DMS153 treated with DMSO at 0.1 percent for 48 hours (cell line): Measurements from ENCODE around the gene TUBA1C.
"Not testable (repeated sequence)": the region's sequence is repeated elsewhere in the genome, so short reads cannot be mapped to it uniquely, and the experiment has no call there.

Source experiments
- DNase-seq: peaks from one replicate; lab custom pipeline; 2025; ENCODE audit not compliant: unreplicated experiment; lab: John Stamatoyannopoulos, UW

The TUBA1C gene

DNA sequence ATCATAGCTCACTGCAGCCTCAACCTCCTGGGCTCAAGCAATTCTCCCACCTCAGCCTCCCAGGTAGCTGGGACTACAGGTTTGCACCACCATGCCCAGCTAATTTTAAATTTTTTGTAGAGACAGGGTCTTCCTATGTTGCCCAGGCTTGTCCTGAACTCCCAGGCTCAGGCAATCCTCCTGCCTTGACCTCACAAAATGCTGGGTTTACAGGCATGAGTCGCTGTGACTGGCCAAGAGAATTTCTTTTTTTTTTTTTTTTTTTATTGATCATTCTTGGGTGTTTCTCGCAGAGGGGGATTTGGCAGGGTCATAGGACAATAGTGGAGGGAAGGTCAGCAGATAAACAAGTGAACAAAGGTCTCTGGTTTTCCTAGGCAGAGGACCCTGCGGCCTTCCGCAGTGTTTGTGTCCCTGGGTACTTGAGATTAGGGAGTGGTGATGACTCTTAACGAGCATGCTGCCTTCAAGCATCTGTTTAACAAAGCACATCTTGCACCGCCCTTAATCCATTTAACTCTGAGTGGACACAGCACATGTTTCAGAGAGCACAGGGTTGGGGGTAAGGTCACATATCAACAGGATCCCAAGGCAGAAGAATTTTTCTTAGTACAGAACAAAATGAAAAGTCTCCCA is 18.0 kb downstream of the TUBA1C start:
- DNase-seq: not testable (repeated sequence)

DNA sequence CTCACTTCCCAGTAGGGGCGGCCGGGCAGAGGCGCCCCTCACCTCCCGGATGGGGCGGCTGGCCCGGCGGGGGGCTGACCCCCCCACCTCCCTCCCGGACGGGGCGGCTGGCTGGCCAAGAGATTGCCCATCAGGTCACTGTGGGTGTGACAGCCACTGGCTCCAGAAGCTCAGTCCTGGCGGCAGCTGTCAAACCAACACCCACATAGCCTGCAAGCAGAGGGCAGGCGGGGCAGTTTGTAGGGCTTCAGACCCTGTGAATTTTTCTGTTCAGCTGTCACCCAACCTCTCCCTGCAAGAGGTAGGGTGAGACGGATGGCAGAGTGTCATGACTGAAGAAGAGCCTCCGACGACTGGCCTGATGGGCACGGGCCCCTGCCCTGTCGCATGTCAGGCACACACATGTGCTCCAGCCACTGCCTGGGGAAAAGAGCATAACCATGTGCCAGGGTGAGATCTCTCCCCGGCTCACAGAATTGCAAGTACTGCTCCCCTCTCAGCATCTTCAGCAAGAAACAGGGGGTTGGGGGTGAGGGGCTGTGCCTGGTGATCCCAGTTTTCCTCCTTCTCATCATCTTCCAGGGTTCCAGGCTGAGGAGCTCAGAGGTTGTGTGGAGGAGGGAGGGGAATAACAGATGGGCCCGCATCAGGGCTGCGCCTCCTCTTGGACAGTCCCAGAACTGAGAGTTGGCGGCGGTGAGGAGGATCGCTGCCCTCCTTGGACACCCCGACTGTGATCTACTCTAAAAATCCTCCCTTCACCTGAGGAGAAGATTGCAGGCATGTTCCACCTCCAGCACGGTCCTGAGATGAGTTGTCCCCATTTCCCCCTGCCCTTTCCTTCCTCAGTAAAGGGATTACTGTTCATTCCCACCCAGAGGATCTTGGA is 18.9 kb downstream of the TUBA1C start:
- no peak for DNase-seq

DNA sequence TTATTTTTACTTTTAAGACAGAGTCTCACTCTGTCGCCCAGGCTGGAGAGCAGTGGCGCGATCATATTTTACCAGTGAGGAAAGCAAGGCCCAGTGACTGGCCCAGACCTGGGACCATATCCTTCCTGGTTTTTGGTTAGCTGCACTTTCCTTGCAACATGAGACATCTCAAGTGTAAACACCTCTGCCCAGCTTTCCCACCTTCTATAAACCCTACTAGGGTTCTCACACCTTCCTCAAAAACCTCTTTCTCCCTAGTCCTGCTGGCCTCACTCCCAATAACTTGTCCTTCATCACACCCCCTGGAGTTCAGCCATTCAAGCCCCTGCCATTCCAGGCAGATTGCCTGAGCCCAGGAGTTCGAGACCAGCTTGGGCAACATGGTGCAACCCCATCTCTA is 19.8 kb downstream of the TUBA1C start:
- no peak for DNase-seq

DNA sequence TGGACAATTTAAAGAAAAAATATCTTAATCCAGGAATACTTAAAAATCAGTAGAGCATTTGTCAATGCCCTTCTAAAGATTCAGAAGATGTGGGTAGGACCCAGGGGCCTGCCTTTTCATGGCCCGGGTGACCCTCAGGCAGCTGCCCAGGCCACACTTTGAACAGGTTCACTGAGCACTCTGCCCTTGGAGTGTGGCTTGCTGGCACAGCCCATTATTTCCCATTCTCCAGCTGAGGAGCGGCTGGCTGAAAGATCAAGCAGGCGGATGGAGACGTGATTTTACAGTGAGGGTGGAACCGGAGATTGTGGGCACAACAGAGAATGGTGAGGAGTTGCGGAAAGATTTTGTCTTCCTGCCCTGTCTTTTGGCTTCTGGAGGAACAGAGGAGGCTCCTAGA is 23.0 kb downstream of the TUBA1C start:
- DNase-seq: no peak

DNA sequence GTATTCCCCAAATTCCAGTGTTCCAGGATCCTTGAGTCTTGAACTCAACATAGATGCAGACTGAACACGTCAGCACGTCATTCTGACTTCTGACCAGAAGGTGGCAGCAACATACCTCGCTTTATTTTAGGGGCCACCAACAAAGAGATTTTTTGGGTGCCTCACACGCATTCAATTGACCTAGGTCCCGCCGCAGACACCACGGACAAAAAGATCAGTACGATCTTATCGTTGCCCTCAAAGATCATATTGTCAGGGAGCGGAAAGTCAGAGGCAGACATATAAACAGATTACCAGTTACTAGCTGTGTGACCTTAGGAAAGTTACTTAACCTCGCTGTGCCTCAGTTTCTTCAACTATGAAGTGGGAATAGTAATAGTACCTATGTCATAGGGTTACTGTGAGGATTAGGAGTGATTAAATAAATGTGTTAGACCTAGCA is 23.6 kb downstream of the TUBA1C start:
- peak; percentile 52 for DNase-seq

DNA sequence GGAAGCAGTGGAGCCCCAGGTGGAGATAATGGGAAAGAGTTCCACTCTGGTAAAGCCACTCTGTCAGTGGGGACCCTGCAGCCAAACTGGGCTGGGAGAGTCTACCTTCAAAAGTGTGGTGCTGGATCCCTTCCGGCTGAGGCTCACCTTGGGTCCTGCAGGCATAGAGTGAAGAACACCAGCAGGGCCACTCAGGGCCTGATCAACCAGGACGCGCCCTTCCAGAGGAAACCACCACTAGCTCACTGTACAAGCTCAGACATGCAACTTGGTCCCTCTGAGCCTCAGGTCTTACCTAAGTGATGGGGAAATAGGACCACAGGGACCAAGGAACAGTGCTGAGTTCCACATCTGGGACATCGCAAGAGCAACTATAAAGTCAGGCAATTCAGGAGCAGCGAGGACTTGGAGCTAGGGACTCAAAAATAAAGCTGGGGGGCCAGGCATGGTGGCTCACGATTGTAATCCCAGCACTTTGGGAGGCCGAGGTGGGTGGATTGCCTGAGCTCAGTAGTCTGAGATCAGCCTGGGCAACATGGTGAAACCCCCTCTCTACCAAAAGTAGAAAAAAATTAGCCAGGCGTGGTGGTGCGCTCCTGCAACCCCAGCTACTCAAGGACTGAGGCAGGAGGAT is 24.2 kb downstream of the TUBA1C start:
- no peak for DNase-seq

DNA sequence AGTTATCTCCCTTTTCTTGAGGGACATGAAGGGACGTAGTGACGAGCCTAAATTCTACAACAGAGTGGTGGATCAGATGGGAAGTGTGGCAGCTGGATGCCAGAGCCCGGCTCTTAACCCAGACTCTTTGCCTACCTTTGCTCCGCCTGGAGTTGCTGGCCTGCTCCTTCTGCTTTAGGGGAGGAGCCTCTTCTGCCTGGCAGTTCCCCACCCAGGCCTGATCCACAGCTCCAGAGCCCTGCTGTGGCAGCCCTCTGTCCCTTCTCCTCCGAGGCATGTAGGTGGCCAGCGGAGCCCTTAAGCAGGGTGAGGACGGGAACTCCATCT is 27.8 kb downstream of the TUBA1C start:
- peak; percentile 21 for DNase-seq

DNA sequence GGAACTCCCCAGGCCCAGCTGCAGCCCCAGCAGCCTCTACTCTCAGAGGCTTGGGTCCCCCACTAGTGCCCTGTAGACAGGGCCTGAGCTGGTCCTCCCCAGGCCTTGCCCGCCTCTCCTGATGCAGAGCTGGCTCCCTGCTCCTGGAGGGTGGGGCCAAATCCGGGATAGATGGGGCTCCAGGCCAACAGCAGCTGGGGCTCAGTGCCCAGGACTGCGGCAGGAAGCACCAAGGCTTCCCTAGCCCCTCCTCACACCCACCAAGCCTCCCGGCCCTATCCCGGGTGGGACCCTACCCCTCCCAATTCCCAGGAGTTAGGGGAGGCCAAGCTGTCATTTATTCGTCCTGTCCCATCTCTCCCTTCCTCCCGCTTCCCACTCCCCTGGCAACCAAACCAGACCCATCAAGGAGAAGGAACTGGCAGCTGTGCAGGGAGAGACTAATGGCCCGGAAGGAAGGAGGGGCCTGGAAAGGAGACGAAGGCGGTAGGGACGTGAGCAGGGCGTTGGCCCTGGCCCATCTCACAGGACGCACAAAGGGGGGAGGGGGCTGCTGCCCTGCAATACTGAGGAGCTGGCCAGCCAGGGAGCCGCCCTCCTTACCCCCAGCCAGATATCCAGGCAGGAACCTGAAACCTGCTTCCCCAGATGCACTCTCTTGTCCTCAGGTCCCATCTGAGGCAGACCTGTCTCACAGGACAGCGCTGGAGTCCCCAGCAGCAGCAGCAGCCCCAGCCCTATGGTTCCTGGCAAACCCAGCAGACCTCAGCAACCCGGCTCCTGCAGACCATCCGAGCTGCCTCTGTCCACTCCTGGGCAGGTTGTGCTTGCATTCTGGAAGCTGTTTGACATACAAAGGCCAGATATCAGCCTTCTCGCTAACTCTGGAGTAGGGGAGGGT is 28.4 kb downstream of the TUBA1C start:
- DNase-seq: peak; percentile 74

DNA sequence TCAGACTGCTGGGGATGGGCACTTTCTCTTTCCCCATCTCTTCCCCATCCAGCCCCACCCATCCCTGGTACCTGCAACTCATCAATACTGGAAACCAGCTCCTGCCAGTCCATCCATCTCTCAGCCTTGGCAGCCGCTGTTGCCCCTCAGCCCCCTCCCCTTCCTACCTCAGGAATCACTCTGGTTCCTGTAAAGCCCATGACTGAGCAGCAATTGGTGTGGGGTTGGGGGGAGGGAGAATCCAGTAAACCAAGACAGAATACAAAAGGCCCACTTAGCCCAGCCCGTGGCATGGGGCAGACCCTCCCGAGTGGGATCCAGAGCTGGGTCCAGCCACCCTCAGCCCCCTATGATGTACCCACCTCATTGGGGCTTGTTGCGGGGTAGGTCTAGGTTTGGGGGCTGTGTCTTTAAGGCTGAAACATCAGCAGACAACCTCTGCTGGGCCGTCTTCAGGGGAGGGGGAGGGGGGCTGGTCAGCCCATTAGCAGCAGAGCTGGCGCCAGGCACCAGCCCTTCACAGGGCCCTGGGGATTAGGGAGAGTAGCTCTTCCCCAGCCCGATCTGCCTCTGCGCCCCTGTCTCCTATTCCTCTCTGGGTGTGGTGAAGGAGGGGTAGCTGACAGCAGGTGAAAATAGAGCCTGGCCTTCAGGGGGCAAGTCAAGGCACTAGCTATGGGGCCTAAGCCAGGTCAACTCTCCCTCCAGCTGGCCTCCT is 29.4 kb downstream of the TUBA1C start:
- peak; percentile 59 for DNase-seq

DNA sequence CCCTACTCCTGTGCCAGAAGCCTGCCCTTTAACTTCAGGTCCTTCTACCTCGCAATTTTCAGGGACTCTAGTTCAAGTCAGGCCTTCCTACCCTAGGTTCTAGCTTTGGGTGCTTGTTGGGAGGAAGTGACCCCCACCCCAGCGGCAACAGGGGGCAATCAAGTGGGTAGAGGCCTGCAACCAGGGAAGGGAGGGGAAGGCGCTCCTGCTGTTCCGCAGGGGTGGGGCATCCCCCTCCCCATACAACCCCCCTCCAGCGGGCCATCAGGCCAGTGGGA is 29.9 kb downstream of the TUBA1C start:
- DNase-seq: no peak

DNA sequence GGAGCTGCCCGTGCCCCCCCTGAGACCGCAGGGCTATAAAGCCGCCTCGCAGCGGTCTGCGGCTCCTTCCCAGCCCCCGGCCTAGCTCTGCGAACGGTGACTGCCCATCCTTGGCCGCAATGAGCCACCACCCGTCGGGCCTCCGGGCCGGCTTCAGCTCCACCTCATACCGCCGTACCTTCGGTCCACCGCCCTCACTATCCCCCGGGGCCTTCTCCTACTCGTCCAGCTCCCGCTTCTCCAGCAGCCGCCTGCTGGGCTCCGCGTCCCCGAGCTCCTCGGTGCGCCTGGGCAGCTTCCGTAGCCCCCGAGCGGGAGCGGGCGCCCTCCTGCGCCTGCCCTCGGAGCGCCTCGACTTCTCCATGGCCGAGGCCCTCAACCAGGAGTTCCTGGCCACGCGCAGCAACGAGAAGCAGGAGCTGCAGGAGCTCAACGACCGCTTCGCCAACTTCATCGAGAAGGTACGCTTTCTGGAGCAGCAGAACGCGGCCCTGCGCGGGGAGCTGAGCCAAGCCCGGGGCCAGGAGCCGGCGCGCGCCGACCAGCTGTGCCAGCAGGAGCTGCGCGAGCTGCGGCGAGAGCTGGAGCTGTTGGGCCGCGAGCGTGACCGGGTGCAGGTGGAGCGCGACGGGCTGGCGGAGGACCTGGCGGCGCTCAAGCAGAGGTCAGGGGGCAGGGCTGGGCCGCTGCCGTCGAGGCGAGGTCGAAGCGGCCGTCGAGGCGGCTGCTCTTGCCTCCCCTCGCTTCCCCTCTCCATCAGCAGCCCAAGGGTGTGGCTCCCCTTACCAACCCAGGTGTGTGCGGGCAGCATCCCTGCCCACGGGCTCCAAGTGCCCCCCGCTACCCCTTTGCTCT is 30.4 kb downstream of the TUBA1C start, which contains the start of gene PRPH:
PRPH (plus strand) TSS at position 66 of the 855 bp plus-strand sequence; CDS start at position 120, 54 bp downstream.
- DNase-seq: peak; percentile 42

DNA sequence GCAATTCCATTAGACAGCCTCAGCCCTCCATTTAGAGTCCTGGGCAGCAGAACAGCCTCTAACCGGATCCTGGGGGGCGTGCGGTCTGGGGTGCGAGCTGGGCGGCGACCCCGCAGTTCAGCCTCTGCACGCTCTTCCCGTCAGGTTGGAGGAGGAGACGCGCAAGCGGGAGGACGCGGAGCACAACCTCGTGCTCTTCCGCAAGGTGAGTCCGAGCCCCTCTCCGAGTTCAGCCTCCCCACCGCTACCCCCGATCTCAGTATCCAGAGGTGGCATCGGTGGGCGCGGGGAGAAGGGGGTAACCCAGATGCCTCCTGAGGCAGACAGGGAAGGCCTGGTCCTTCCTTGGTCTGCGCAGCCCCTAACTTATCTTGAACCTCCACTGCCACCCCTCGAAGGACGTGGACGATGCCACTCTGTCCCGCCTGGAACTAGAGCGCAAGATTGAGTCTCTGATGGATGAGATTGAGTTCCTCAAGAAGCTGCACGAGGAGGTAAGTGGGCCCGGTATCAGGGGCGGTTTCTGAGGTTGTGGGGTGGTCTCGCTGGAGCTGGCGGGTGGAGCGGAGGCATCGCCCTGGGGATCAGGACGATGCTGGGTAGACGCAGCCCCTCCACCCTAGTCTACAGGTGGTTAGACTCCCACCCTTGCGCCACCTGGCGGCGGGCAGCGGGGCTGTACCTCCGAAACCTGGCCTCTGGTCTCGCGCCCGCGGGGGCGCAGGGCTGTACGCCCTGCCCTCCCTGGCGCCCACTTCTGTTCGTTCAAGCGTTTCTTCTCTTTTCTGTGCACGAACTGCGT is 31.4 kb downstream of the TUBA1C start:
- peak; percentile 74 for DNase-seq

DNA sequence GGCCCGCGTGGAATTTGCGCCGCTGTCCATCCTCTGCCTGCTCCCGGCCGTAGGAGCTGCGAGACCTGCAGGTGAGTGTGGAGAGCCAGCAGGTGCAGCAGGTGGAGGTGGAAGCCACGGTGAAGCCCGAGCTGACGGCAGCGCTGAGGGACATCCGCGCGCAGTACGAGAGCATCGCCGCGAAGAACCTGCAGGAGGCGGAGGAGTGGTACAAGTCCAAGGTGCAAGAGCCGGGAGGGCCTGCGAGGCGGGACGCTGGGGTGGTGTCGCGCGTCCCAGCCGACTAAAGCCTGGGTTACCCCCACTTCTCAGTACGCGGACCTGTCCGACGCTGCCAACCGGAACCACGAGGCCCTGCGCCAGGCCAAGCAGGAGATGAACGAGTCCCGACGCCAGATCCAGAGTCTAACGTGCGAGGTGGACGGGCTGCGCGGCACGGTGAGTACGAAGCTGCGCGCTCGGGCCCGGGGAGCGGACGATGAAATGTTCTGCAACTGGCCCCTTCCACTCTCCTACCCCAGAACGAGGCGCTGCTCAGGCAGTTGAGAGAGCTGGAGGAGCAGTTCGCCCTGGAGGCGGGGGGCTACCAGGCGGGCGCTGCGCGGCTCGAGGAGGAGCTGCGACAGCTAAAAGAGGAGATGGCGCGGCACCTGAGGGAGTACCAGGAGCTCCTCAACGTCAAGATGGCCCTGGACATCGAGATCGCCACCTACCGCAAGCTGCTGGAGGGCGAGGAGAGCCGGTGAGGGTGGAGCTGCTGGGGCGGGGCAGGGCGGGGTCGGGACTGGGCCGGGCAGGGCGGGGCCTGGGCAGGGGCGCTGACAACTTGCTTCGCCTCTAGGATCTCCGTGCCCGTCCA is 32.2 kb downstream of the TUBA1C start:
- DNase-seq: peak; percentile 68

DNA sequence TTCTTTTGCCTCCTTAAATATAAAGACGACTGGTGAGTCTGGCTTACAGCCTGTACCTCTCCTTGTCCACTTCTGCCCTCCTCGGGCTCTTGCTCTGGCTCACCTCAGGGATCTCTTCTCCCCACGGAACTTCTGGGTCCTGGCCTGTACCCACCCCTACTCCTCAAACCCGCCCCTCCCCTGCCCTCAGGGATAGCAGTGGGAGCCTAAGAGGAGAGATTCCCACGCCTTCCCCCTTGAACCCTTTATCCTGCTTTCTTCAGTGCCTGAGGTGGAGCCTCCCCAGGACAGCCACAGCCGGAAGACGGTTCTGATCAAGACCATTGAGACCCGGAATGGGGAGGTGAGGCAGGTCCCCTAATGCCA is 32.8 kb downstream of the TUBA1C start:
- no peak for DNase-seq

DNA sequence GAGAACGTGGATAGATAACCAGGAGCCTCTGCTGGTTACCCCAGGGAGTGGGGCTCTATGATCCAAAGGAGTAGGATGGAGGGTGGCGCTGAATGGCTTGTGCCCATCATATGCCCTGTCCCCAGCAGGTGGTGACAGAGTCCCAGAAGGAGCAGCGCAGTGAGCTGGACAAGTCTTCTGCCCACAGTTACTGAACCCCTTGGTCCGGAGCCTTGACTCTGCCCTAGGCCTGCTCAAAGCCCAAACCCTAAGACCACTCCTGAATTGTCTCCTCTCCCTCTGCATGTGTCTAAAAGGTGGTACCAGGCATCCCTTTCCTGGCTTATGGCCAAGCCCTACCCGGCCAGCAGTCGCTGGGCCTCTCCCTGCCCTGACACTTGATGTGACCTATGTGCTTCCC is 33.3 kb downstream of the TUBA1C start:
- no peak for DNase-seq

DNA sequence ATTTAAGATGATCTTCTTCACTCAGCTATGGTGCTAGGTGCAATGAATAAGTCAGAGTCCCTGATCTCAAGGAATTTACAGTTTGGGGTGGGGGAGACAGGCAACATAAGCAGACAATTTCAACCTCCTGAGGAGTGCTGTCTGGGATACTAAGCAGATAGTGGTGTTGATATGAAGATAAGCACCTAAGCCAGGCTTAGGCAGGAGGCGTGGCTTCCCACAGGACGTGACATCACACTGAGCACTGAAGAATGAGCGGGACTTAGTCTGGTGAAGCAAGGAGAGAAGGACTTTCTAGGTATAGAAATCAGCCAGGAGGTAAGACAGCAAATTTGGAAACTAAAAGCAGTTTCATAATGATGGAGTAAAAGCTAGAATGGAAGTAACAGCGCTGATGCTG is 36.9 kb downstream of the TUBA1C start:
- DNase-seq: no peak

DNA sequence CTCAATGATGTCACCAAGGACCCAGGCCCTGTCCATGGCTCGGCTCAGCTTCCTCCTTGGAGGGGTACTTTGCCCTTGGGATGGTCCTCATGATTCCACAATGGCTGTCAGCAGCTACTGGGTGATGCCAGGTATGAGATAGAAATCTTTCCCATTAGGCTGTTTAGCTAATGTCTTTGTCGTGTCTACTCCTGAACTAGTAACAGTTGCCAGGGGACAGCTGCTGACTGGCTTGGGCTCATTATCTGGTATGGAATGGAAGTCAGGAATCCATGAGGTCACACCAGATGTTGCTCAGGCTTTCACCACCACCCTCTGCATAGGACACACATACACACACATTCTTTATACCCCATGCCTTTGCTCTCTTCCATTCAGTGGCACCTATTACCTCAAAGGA is 39.3 kb downstream of the TUBA1C start:
- DNase-seq: no peak
